Nephron (organoid): ENCODE results near the gene ZRANB1.
A peak's percentile ranks its signal among the peaks of the same experiment; 100 is the strongest.
"Not testable (repeated sequence)": the region's sequence is repeated elsewhere in the genome, so short reads cannot be mapped to it uniquely, and the experiment has no call there.

Source experiments
- H3K27ac Mint-ChIP-seq, 3 experiments: 2 replicates each; pipeline ENCODE4 v1.8.0; 2020; ENCODE audit warnings: mixed read lengths in 3 of 3, mild to moderate bottlenecking in 2 of 3, moderate library complexity in 1 of 3
- H3K27me3 Mint-ChIP-seq: 2 replicates; pipeline ENCODE4 v1.8.0; 2021; ENCODE audit warnings: low read depth, mild to moderate bottlenecking, moderate library complexity, mixed read lengths
- H3K36me3 Mint-ChIP-seq: 2 replicates; pipeline ENCODE4 v1.8.0; 2020; ENCODE audit warnings: low read depth, mixed read lengths
- H3K4me1 Mint-ChIP-seq: 2 replicates; pipeline ENCODE4 v1.8.0; 2020; ENCODE audit warnings: mixed read lengths
- H3K4me3 Mint-ChIP-seq, 3 experiments: 2 replicates each; pipeline ENCODE4 v1.8.0; 2020; ENCODE audit warnings: mild to moderate bottlenecking in 3 of 3, mixed read lengths in 3 of 3, moderate library complexity in 2 of 3
- H3K9me3 Mint-ChIP-seq: 2 replicates; pipeline ENCODE4 v1.8.0; 2020; ENCODE audit warnings: mixed read lengths
- TF ChIP-seq, protein P1 (sequence below), 3 experiments: fragments of 200-600 bp; sonication (generic); IDR thresholded peaks; one replicate each; pipeline ENCODE4 v1.5.0; 2021; ENCODE audit warnings: antibody characterized with exemption in 3 of 3; ENCODE audit not compliant: unreplicated experiment in 3 of 3

The ZRANB1 gene

DNA sequence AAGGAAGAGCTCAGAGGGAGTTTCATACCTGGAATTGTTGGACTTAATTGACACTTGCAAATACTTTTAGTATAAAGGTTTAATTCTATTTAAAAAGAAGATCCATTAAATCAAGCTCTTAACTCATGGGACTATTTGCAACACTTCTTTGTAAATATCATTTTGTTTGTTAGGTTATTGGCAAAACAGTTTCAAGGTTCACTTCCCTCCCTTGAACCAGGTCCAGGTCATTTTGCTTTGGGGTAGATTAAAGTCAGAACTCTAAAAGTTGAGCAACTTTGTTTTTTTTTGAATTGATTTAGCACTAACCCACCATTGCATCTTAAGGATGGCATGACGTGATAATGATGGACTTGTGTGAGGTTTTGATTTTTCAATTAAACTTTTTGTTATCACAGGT, 45.9 kb downstream of the ZRANB1 start:
- H3K4me3 Mint-ChIP-seq = no peak overlapping the region
- no peaks in the 10 kb centered on the region for H3K9me3 Mint-ChIP-seq
- no peaks in the 10 kb centered on the region for H3K4me1 Mint-ChIP-seq
- peak overlapping the region in 1 of 3 experiments; percentile 2 for H3K27ac Mint-ChIP-seq
- peaks cover 89% of the 10 kb centered on the region for H3K36me3 Mint-ChIP-seq
- H3K27me3 Mint-ChIP-seq = no peaks in the 10 kb centered on the region
- TF ChIP-seq, protein P1, sequence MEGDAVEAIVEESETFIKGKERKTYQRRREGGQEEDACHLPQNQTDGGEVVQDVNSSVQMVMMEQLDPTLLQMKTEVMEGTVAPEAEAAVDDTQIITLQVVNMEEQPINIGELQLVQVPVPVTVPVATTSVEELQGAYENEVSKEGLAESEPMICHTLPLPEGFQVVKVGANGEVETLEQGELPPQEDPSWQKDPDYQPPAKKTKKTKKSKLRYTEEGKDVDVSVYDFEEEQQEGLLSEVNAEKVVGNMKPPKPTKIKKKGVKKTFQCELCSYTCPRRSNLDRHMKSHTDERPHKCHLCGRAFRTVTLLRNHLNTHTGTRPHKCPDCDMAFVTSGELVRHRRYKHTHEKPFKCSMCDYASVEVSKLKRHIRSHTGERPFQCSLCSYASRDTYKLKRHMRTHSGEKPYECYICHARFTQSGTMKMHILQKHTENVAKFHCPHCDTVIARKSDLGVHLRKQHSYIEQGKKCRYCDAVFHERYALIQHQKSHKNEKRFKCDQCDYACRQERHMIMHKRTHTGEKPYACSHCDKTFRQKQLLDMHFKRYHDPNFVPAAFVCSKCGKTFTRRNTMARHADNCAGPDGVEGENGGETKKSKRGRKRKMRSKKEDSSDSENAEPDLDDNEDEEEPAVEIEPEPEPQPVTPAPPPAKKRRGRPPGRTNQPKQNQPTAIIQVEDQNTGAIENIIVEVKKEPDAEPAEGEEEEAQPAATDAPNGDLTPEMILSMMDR (IDR thresholded peaks at IDR 0.05; ENCODE audit: unreplicated experiment in 3 of 3) = no peak

DNA sequence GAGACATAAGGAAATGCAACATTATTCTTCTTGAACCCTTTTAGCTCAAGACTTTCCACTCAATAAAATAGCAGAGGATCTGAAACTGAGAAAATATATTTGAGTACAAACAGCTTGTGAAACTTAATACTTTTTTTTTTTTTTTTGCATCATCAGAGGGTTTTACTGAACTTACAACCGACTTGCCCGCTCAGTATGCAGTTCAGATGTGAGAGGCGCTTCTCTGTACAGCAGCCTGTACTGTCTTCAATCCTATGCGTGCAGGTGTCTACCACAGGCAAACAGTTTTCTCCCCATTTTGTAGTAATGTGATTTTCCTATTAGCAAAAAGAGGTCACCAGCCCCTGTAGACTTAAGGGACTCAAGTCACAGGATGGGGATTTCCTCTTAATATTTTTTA, 46.8 kb downstream of the ZRANB1 start:
- H3K9me3 Mint-ChIP-seq, H3K4me3 Mint-ChIP-seq, H3K27me3 Mint-ChIP-seq, H3K4me1 Mint-ChIP-seq: not testable (repeated sequence)
- peaks cover 89% of the 10 kb centered on the region for H3K36me3 Mint-ChIP-seq
- peak overlapping the region in 1 of 3 experiments; percentile 19 for H3K27ac Mint-ChIP-seq

DNA sequence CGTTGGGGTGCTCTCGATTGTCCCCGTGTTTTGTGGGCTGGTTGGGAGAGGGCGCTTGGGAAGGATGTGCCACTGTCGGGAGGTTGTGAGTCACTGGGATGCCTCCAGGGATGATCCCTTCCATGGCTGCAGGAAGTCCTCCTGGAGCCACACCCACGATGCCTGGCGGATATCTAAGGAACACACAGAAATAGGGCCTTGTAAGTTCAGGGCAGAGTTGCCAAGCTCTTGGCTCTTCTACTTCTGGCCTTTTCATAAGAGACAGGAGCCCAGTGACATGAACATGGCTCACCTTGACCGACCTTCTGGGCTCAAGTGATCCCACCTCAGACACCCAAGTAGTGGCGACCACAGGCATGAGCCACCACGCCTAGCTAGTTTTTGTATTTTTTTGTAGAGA, 47.6 kb downstream of the ZRANB1 start:
- Mint-ChIP-seq H3K27me3 (no peaks in the 10 kb centered on the region), H3K4me3 (no peak overlapping the region), H3K27ac (no peak overlapping the region), H3K36me3 (peaks cover 90% of the 10 kb centered on the region), H3K4me1 (no peaks in the 10 kb centered on the region), H3K9me3 (no peaks in the 10 kb centered on the region)
- TF ChIP-seq, protein P1 (IDR thresholded peaks at IDR 0.05; ENCODE audit: unreplicated experiment in 3 of 3) = no peak

DNA sequence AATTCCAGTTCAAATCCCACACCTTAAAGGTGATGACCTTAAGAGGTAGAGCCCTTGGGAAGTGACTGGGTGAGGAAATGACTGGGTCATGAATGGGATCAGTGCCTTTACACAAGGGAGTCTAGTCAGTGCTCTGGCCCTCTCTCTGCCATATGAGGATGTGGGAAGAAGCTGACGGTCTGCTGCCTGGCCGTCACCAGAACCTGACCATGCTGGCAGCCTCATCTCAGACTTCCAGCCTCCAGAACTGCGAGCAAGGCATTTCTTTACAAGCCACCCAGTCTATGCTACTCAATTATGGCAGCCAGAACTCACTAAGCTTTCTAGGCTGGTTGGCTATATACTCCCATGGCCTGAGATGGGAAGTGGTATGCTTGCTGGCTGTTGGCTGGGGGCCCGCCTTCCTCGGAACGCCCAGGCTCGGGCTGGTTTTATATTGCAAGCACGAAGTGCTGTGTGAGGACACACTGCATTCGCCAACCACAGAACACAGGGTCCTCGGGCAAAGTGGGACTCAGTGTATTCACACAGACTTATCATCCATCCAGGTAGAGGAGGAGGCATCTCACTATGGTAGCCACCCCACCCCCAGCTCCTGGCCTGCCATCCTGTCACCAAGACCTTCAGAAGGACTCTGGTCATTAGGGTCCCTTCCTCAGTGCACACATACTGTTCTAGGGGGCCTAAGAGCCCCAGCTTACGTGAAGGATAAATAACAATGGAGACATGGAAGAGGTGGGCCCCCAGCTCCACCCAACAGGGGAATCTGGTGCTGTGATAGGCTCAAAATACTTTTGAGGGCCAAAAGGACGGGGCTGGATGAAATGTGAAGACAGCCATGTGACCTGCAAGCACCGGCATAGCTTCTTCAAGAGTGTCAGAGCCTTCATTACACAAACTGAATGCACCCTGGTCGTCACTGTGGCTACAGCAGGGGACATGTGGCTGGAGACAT, 49.0 kb downstream of the ZRANB1 start:
- no peaks in the 10 kb centered on the region for H3K9me3 Mint-ChIP-seq
- peaks cover 91% of the 10 kb centered on the region for H3K36me3 Mint-ChIP-seq
- H3K4me1 Mint-ChIP-seq = no peaks in the 10 kb centered on the region
- no peak overlapping the region for H3K4me3 Mint-ChIP-seq
- H3K27me3 Mint-ChIP-seq = no peaks in the 10 kb centered on the region
- TF ChIP-seq, protein P1 (IDR thresholded peaks at IDR 0.05; ENCODE audit: unreplicated experiment in 3 of 3) = no peak
- H3K27ac Mint-ChIP-seq = no peak overlapping the region

DNA sequence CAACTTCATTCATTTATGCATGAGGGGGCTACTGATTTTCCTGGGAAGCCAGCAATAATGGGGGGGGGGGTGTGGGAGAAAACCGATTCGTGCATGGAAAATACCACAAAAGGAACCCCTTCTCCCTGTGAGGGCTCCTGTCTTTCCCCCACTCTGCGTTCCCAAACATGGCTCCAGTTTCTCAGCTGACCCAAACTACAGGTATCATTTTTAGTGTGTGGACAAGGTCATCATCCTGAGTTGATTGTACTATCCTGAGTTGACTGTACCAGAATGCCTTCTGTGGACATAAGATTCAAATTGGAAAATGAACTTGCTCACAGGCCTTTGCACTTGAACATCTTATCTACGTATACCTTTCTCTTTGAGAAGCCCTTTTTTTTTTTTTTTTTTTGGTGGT, 49.9 kb downstream of the ZRANB1 start:
- Mint-ChIP-seq H3K4me3 (no peak overlapping the region), H3K9me3 (no peaks in the 10 kb centered on the region), H3K4me1 (no peaks in the 10 kb centered on the region), H3K27me3 (no peaks in the 10 kb centered on the region), H3K36me3 (peaks cover 88% of the 10 kb centered on the region), H3K27ac (no peak overlapping the region)
- TF ChIP-seq, protein P1 (IDR thresholded peaks at IDR 0.05; ENCODE audit: unreplicated experiment in 3 of 3) = no peak

DNA sequence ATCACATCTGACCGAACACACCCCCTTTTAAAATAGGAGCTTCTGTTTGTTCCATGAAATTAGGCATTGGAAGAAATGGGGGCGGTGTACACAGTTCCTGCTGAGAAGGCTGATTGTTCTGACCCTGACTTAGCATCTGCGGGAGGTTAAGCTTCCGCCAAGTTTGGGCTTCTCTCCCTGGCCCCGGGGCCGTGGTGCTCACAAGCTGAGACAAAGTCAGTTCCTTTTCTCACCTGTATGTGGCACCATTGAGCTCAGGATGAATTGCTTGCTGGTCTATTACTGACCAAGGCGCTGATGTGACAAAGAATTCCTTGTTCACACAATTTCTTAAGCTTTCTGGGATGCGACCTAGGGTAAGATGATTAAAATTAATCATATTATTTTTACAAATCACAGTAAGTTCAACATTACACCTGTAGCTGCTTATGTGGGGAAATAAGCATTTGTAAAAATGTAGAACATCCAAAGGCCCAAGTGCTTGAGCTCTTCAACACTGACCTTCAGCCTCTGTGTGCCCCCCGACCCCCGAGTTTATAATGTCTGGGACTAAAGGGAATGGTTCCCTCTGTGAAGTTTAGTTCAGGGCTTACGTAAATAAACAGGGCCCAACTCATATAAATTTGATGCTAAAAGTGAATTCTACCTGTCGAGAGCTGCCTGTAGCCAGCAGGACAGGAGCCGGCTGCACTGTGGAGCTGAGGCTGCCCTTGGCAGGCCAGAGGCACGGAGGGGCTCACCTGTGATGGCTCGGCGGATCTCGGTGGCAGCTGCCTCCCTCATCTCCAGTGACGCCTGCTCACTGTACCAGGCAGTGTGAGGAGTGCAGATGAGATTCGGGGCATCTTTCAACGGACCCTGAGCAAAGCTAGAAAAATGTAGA, 50.8 kb downstream of the ZRANB1 start:
- Mint-ChIP-seq H3K9me3 (no peaks in the 10 kb centered on the region), H3K4me3 (no peak overlapping the region), H3K27ac (peak overlapping the region in 1 of 3 experiments; percentile 55), H3K27me3 (no peaks in the 10 kb centered on the region), H3K36me3 (peaks cover 89% of the 10 kb centered on the region), H3K4me1 (no peaks in the 10 kb centered on the region)
- TF ChIP-seq, protein P1 (IDR thresholded peaks at IDR 0.05; ENCODE audit: unreplicated experiment in 3 of 3) = peak; percentile 54 to 68 (median 62)
